NCI-H2171 (cell line): ENCODE data around the gene CYB561D1.

Source experiments
- DNase-seq: peaks from one replicate; lab custom pipeline; 2025; lab: John Stamatoyannopoulos, UW

The CYB561D1 gene

DNA sequence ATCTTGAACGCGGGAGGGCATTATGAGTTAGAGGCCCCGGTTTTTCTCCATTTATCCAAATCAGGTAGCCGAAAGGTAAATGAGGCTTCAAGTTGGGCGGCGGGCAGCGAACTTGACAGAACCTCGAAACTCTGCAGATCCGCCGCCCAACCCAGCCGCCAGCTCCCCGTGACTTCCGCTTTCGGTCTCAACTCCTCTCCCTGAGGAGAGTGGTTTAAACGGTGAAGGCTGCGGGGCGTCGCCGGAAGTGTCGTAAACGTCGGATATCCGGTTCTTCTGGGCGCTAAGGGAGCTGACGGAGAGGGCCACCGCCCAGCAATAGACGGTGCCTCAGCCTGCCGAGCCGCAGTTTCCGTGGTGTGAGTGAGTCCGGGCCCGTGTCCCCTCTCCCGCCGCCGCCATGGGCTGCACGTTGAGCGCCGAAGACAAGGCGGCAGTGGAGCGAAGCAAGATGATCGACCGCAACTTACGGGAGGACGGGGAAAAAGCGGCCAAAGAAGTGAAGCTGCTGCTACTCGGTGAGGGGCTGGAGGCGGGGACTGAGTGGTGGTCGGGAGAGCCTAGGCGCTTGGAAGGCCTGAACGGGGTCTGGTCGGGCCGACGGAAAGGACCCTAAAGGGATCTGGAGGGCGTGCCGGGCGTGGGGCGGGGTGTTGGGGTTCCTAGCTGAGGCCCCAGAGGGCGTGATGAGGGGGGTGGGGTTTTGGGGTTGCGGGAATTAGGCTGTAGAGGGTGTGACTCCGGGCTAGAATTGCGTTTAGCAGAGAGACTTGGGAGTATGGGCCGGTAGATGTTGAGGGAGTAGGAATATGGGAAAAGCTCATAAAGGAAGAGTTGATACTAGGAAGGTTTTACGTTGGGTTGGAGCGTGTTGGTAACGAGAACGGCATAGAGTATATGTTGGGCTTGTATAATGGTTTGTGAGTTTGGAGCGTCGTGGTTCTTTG is 54.7 kb downstream of the CYB561D1 start, which contains the start of gene GNAI3:
TSS of gene GNAI3 (plus strand) at position 295 of the 947 bp plus-strand sequence. CDS start at position 401, 106 bp downstream.
- peak; percentile 88 for DNase-seq
